NCI-H2107 (cell line): ENCODE data around the gene AVL9.
"Not testable (repeated sequence)": the region's sequence is repeated elsewhere in the genome, so short reads cannot be mapped to it uniquely, and the experiment has no call there.

Experiments
- DNase-seq: peaks from one replicate; lab custom pipeline; 2025; lab: John Stamatoyannopoulos, UW

The AVL9 gene

GRCh38 chr7:32495298-32496051, at the start of gene AVL9:
Gene AVL9 (plus strand): TSS chr7:32495489. CDS start chr7:32495710, 221 bp downstream.
- peak; percentile 94 for DNase-seq

DNA sequence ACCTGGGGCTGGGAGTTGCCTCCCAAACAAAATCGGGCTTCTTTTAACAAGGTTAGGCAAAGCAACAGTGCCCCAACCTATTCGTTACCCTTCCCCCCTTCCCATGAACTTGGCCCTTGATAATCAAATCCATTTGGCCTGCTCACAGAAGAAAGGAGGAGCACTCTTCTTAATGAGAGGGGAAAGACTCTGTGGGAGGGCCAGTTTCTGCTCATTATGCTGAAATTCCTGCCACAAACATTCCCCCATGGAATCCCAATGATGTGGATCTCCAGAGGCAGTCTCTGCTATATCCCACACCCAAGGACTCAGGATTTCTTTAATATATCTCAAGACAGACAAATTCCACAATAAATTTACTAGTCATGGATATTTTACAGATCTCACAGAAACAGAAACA, 48.1 kb upstream of the AVL9 start:
- DNase-seq = no peak

GRCh38 chr7:32453341-32454011, 41.8 kb upstream of the AVL9 start:
- DNase-seq = no peak

DNA sequence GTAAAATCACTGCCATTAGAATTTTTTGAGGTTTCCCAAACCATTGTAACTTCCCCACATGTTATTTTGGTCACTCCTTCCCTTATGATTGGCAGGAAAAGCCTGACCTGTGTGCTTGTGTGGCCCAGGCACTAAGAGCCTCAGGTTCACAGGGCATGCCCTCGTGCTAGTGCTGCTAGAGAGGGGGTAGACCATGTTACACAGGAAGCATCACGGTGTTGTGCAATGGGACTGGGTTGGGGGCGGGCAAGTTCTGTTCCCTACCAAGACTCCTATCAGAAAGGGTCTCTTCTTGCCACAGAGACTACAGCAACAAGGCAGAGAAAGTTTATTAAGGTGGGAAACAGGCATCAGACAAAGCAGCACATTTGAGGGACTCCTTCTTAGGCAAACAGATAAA, 37.3 kb upstream of the AVL9 start:
- DNase-seq = no peak

- no peak for DNase-seq
These were observed 35.5 kb upstream of the AVL9 start for GRCh38 chr7:32459788-32460187.

DNA sequence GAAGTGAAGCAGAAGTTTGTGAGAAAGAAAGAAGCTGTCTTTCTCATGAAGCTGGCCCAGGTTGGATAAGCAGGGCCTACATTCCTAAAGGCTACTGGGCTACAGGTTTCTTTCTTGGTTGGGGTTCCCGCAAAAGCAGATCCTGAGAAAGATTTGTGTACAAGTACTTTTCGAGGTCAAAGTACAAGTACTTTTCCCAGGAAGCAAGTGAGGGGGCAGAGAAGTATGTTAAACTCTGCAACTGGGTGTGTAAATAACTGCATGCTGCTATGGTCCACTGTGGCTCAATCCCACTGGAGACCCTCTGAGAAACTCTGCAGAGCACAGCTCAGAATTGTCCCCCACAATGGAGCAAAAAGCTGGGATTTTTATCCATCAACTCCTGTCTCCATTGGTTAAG, 33.8 kb upstream of the AVL9 start:
- DNase-seq = no peak

DNA sequence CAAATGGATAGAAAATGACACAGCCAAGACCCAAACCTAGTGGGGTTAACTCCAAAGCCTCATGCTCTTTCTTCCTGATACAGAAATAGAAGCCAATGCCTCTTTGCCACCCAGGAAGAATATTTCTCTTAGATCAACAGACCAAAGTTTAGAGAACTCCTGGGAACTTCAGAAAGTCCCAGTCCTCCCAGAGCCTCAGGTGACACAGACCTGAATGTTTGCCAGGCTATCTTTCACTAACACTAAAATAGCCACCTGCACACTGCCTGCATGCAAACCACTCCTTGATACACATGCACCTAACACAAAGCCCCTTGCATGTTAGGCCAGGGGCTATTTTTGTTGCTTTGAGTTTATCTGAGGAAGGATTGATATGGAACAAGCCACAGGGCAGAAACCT, 32.8 kb upstream of the AVL9 start:
- no peak for DNase-seq

DNA sequence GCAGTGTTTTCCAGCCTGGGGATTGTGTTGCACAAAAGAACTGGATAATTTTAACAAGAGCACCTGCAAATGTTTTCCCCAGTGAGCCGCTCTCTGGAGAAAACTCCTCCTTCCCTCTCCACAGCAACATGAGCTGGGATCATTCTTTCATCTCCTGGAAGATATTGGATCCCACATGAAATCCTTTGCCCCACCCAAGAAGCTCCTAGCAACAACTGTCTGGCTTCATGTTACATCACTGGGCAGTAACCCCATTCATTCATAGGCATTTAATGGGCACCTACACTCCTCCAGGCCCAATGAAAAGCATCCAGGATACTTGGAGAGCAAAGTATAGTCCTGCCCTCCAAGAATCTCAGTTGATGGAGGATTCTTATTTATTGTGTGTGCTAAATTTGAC, 32.3 kb upstream of the AVL9 start:
- DNase-seq = peak; percentile 69

- DNase-seq = not testable (repeated sequence)
These were observed 30.5 kb upstream of the AVL9 start for GRCh38 chr7:32464641-32465416.

- not testable (repeated sequence) for DNase-seq
These were observed 25.3 kb upstream of the AVL9 start for GRCh38 chr7:32470004-32470403.

DNA sequence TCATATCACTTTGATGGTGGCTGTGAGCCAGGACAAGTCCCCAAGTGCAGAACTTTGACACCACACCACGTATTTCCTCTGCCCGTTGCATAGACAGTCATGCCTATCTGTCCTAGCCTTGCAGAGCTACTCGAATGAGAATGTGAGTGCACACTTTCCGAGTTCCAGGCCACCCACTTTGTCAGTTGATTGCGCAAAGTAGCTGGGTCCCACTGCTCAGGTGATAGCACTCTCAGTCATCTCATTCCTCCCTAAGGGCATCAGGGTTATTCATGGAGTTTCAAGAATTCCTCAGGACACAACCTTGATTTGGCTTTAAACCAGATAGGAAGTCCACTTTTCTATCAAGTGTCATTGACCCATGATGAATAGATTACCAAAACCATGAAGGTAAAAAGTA, 24.4 kb upstream of the AVL9 start:
- DNase-seq = no peak

DNA sequence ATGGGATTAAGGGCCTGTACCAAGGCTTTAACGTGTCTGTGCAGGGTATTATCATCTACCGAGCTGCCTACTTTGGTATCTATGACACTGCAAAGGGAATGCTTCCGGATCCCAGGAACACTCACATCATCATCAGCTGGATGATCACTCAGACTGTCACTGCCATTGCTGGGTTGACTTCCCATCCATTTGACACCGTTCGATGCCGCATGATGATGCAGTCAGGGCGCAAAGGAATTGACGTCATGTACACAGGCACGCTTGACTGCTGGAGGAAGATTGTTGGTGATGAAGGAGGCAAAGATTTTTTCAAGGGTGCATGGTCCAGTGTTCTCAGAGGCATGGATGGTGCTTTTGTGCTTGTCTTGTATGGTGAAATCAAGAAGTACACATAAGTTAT, 23.3 kb upstream of the AVL9 start:
- DNase-seq = no peak

DNA sequence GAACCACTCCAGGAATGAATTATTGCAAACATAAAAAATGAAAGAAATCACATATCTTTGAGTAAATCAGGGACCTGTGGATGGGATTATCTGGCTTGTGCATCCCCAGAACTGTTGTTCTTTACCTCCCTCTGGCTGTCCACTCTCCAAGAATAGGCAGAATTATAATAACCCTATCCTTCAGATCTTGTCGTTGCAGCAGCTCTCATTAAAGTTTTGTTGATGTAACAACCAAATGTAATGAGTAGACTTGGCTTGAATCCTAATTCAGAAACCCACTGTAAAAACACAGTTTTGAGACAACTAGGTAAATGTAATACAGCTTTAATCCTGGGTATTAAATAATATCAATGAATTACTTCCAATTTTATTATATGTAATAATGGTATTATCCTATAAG, 21.3 kb upstream of the AVL9 start:
- no peak for DNase-seq

DNA sequence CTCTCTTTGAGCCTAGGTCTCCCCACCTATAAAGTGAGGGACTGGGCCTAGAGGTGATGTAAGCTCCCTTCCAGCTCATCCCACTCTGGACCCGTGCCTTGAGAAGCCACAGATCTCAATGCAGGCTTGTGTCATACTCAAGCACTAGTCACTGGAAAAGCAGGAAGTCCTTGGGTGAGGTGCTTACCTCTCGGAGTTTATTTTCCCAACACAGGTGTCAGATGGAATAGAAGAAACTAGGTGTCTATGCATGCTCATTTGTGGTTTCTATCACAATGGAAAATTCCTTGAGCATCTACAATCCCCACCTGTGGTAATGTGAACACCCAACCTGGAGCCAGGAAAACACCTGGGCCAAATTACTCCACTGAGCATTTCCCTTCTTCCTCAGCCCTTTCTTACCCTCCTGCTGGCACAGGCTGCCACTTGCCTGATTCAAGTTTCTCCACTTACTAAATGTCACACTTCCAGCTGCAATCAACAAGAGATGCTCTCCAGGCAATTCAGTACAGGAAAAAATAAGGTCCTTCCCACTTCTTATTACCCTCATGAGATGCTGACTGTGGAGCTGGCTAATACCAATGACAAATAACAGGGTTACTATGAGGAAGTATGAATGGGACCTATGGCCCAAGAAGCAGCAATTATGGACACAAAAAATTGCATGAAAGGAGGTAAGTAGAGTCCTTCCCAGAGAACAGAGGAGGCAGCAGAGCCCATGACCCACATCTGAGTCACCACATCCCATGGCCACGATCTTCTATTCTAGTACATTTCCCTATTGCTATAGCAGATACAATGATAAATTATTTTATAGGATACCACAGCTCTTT, 18.3 kb upstream of the AVL9 start:
- peak; percentile 65 for DNase-seq

DNA sequence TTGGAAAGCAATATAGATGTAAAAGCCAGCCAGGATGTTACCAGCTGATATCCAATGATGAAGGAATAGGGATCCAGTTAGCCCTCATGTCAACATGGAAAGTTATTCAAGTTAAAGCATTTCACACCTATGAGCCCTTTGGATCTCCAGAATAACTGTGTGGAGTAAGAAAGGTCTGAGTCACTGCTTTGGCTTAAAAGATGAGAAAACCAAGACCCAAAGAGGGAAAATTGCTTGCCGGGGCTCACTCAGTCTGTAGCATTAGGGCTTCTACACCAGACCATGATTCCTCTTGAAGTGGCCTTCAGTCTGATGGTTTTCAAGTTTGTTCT, 17.7 kb upstream of the AVL9 start:
- no peak for DNase-seq

DNA sequence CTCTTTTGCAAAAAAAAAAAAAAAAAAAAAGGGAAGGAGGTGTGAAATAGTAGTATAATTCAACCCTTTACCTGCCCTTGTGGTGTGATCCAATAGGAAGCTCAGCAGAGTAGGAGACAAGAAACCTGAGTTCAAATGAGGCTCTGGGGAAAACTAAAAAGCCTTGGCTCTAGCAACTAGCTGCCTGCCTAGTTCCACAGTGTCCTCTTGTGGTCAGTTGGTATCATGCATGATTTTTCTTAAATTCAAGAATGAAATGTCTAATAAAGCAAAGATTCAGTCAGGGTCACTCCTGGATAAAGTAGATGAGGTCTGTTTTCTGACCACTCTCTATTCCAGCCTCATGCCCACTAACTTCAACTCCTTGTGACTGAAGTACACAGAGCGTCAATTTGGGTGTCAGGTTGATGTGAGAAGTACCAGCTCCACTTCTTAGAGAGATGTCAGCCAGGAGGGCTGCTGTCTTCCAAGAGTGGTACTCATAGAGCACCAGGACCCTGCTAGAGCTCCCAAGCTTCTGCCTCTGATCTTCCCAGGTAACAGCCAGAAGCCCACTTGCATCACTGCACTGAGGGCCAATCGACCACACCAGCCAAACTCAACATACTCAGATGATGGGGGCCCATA, 15.6 kb upstream of the AVL9 start:
- DNase-seq = peak; percentile 23

- no peak for DNase-seq
These were observed 14.1 kb upstream of the AVL9 start for GRCh38 chr7:32481176-32481575.

DNA sequence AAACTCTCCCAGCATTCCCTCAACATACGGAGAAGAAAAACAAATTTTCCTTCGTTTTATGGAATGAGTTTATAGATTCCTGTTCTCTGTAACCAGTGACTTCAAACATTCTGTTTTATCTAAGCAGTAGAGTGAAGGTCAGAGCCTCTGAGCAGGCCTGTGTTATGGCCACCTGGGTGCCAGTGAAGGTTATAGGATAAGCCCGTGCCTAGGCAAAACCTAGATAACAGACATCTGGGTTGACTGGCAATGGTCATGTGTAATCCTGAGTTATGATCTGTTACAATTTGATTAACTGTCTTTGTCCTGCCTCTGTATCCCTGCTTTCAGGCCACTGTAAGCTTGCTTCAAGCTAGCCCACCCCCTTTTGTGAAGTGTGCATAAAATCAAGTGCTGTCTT, 13.4 kb upstream of the AVL9 start:
- no peak for DNase-seq

- no peak for DNase-seq
These were observed 5.5 kb upstream of the AVL9 start for GRCh38 chr7:32489788-32490126.

DNA sequence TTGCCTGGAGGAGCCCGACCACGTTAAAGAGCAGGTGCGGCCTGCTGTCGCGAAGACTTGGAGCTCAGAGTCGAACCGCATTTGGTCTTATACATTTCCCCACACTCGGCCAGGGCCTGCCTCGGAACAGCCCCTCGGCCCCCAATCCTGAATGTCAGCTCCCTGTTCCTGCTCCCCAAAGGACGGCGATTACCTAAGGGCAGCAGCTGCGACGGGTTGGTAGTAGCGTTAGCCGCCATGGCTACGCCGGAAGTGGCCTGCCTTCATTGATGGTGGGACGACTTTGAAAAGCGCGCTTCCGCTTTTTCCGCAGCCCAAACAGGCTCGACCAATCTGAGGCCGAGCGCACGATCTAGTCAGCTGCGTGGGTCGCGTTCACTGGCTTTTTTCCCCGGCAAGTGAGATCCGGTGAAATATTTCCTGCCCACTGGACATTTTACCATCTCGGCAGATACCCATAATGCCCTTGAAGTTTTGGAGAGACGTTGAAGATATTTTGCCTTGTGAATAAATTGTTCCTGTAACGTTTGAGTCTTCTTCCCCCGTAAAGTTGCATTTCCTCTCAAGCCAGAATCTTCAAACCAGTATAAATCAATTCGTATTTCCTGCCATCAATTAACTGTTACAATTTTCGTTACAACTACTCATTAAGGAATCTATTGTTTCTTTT, 5.0 kb upstream of the AVL9 start, which contains the start of gene LSM5:
Gene LSM5 (minus strand): TSS at position 254 of the 670 bp plus-strand sequence. CDS start 15 bp downstream, at position 239.
- DNase-seq = peak; percentile 94

DNA sequence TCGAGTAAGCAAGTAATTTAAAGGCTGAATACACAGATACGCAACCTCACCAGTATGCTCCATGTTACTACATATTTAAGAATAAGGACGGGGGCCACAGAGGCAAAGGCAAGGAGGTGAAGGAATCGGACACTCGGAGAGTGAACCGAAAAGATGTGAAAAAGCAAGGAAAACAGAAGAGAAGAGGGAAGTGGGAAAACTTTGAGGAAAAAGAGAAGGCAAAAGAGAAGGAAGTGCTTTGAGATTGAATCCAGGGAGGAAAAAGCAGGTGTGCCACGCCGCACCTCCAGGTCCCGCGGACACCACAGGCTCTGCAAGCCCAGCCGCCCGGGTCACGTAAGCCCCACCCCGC, 367 bp upstream of the AVL9 start:
- no peak for DNase-seq
